ENCODE measurements around the gene LSM14B.

GRCh38 chr20:62151835-62152364, 29.6 kb downstream of the LSM14B start:
- TF ChIP-seq CTCF (IDR thresholded peaks at IDR 0.05) (no peak), POLR2A (IDR thresholded peaks at IDR 0.05) (no peak)
